Hematopoietic multipotent progenitor cell (in vitro differentiated cells): Measurements from ENCODE around the gene FAM180A. TPM values are rescaled to one million over a fixed set of nuclear protein-coding genes. Genes with fewer than 3 reads are reported as not detected.
"Not testable (repeated sequence)": the region's sequence is repeated elsewhere in the genome, so short reads cannot be mapped to it uniquely, and the experiment has no call there.

Experiments
- DNase-seq, 3 donors: peaks; one replicate each; pipeline ENCODE4 v3.0.0-alpha.2; 2011 to 2015; ENCODE audit warnings: low read depth in 2 of 3, low spot score in 2 of 3
- total RNA-seq: library from RNA; depleted of rRNA; stranded (reverse); fragments of >200 nt; gene quantifications from one replicate; pipeline ENCODE4 v1.2.3, GENCODE V29; 2012

FAM180A gene
- total RNA-seq, 1 donor = not detected

DNA sequence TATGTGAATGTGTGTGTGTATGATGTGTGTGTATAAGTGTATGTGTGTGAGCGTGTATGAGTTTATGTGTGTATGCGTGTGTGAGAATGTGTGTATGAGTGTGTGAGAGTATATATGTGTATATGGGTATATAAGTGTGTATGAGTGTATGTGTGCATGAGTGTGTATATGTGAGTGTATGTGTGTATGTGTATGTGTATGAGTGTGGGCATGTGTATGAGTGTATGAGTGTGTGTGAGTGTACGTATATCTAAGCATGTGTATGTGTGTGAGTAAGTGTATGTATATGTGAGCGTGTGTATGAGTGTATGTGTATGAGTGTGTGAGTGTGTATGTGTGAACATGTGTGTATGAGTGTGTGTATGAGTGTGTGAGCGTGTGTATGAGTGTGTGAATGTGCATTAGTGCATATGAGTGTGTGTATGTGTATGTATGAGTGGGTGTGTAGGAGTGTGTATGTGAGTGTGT, 33.5 kb downstream of the FAM180A start:
- DNase-seq = no peak

DNA sequence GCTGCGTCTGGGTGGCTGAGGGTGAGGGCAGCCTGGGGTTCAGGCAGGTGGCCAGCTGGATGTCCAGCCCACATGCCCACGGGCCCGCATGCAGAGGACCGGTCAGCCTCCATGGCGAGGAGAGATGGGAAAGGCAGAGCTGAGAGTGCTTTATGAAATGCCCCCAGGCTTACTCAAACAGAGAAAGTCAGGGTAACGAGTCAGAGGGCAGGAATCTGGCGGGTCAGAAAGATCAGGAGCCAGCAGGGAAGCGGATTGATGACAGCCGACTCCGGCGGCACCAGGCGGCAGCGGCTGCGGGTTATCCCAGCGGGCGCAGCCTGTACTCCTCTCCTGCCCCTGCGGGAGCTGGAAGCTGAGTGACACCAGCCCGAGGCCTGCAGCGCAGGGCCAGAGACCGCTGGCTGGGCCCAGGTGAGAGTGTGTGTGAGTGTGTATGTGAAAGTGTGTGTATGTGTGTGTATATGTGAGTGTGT, 34.0 kb downstream of the FAM180A start:
- no peak for DNase-seq

DNA sequence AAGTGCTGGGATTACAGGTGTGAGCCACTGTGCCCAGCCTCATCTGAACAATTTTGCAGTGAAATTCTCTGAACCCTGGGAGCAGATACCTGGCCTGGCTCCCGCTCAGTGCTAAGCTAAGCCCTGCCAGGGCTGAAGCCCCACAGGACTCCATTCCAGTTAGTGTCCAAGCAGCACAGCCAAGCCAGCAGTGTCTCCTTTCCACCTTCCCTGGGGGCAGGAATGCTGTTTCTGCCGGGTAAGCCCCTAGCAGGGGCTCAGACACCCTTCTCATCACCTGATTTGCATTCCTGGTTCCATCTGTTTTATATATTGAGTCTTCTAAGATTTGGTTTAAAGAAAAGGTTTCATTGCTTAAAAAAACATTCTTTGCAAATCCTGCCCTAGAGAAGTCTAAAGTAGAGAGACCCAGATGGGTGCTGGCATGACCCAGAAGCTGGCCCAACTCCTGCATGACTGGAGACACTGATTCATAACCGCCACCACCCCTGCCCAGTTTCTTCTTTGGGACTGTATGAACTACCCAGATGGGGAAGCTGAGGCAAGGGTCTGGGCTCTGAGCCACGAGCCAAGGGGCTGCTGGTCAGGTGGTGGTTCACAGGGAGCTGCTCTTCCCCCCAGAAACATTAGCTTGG, 34.7 kb downstream of the FAM180A start:
- no peak for DNase-seq

DNA sequence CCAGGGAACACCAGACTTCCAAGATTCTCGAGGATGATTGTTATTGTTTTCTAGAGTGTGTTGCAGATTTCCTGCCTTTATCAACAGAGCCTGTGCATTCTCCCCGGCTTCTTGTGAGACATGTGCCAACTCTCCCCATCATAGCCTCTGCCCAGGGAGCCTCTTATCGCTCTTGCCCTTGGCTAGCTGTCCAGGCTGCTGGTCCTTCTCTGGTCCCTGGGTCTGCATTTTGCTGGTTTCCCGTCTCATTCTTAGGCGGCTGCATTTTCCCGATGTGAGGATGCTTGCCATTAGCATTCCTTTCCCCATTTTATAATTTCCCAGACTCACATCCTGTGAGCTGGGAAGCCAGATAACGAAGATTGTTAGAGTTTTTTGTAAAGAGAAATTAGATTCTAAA, 35.8 kb downstream of the FAM180A start:
- no peak for DNase-seq

DNA sequence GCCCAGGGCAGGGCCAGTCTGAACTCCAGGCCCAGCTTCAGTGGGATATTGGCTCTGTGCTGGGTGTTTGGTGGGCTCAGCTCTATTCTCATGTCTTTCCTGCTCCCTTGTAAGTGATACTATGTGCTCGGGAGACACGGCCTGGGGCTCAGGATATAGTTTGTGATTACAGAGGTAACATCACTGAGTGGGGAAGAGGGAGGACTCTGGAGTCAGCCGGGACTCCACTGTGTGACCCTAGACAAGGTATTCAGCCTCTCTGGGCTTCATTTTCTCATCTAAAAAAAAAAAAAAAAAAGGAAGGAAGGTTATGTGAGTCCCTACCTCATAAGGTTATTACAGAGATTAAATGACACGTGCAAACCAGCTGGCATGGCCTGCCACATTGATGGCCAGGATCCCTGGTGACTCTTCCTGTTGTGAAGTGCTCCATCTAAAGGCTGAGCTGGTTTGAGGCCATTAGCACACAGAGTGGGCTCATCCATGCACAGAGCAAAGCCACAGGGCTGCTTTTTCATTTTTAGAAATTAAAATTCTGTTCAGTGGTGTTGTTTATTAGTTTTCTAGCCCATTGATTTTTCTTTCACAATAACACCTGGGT, 36.3 kb downstream of the FAM180A start:
- DNase-seq = no peak

DNA sequence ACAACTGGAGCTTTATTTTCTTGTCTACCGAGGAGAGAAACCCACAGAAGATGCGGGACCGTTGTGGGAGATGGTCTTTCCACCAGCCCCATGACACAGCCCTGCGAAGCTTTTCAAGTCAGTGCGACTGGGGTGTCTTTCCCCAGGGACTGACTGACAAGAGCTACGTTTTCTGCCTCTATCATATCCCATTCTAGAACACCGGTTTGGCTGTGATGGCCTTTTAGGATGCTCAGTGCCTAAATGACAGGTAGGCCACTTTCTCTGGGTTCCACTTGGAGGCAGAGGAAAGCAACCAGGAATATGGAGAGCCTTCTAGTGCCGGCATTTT, 37.5 kb downstream of the FAM180A start:
- no peak for DNase-seq

DNA sequence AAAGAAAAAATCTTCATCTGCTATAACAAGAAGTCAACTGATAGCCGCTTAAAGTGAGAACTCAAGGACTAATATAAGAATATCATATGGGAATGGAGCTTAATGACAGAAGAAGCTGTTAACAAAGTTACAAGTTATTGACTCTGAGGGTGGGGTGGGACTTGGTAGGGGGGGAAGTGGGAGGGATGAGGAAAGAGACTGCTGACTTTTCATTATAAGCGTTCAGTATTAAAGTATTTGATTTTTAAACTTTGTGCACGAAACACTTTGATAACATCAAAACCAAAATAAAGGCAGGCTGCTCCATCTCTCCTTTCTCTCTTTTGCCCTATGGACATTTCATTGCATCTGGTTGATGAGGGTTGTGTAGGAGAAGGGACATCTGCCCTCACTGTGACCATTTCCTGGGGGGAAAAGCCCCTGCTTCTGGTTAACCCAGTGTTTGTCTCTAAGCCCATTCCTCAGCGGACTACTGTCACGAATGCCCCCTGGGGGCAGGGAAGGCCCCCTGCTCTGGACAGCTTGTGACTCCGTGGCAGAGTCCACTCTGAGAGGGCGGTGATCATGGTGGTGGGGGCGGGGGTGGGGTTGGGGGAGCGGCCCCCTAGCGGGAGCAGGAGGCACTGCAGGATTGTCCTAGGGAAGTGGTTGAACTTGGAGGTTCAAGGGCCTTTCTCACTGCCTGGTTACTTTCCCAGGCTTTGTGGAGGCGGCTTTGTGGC, 38.0 kb downstream of the FAM180A start:
- no peak for DNase-seq

DNA sequence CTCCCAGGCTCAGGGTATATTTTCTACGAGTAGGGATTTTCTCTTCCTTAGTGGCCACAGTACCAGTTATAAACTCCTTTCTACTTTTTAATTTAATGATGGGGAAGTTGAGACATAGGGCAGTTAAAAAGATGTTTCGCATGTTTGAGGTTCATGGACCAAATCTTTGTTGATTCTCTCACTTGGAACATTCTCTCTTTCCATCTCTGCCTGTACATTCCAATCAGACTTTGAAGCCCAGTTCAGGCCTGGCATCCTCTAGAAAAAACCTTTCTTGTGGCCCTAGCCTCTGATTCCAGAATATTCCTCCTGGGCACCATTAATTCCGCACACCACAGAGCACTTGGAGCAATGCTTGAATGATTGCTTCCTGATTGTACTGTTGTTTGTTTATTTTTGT, 39.1 kb downstream of the FAM180A start:
- no peak for DNase-seq

DNA sequence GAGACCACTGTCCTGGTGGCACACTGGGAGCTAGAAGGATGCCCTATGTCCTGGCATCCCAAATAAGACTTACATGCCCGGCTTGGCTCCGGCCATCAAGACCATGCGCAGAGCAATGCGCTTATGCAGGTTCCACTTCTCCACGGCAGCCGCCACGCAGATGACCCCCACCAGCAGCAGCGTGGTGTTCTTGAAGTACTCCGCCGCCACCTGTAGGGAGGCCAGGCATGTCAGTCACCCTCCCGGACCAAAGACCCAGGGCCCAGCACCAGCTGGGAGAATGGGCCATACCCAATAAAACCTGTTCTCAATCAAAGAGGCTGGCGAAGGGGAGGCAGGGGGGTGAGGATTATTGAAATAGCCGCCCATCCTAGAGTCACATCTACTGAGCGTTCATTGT, 40.6 kb downstream of the FAM180A start:
- no peak for DNase-seq

DNA sequence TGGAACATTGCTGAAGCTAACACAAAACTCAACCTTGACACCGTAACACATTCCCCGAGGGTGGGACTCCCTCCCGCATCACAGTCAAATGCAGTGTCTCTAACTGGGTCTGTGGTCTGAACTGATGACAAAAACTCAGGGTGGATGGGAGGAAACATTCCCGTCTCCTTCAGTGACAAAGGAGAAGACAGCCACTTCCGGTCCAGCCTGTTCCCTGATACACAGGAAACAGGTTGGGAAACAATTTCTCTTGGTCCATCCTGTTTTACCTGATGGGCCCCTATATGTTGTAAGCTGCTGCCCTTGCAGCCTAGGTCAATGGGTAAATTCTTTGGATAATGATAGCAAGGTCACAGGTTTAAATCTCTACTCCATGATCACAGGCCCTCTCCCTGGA, 41.0 kb downstream of the FAM180A start:
- DNase-seq = no peak

DNA sequence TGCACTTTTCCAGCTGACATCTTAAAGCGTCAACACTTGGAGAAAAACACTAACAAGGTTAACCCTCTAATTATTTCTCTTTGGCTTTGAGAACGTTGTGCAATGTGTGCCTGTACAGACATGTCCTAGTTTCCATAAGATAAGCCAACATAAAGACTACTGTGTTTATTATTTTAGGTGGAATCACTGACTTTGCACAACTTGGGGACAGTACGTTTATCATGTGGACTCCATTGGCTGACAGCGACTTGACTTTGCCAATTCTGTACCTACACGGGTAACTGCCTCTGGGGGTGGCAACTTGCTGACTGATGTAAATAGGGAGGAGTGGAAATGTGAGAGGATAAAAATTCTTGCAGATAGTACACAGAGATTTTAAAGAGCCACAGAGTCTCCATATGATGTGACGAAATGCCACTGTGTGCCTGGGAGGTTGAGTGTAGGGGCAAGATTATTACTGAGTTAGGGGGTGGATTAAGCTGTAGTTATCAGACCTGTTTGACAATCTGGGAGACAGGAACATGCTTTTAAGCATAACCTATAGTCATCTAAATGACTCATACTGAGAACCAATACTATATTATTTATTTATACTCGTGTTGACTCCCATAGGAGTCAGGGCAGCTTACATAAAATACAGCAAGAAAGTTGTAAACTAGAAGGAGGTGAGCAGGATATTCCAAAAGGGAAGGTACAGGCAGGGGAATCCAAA, 41.6 kb downstream of the FAM180A start:
- no peak for DNase-seq

DNA sequence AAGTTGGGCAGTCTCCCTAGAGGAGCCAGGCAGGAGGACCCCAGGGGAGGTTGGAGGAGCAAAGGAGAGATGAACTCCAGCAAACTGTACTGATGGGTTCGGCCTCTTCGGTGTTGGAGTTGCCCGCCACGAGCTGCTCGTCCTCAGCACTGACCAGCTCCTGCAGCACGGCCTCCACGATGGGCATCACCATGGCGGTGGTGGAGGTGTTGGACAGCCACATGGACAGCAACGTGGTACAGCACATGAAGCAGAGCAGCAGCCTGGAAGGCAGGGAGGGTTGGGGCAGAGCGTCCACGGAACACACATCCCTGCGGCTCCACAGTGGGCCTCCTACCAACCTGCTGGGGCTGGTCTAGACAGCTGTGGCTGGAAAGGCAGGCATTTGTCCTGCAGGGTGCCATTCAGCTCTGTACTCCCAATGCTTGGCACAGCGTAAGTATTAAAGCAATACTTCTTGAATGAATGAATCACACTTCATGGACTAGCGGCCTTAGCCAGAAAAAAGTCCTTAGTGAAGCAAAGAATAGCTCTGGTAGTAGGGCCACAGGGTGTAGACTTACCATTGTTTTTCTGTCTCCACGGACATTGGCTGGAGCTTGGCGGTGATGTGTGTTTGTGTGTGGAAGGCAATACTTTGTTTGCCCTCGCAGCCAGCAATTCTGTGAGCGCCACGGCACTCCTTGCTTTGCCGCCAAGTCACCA, 42.4 kb downstream of the FAM180A start:
- DNase-seq = no peak

DNA sequence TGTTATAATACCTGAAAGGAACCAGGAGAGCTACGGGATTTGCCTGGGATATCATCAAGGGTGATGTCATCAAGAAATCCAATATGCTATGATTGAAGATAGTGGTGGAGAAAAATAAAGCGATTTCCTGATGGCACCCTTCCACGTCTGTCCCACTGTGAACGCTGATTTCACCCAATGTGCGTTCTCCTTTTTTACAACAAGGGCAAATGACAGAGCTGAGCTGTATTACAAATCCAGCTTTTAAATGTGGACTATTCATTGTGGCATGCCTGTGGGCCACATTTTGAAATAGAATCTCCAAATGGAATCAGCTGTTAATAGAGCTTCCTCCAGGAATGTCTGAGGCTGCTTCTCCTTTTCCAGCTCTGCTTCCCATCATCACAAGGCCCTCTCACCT, 43.9 kb downstream of the FAM180A start:
- DNase-seq = no peak

DNA sequence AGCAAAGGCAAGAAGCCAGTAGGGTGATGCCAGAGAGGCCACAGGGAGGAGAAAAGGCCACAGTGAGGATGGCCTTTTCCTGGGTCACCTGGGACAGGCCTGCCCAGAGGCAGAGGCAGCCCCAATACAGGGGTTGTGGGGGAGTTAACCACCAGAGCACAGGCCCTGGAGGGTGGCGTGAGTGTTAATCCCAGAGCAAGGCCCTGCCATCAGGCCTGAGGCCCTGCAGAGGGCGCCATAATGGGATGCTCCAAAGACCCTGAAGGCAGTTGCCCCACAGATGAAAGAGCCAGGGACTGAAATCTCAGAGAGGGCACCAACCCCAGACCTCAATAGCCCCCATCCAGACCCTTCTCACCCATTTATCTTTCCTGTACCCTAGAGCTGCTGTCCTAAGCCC, 44.5 kb downstream of the FAM180A start:
- DNase-seq = no peak

DNA sequence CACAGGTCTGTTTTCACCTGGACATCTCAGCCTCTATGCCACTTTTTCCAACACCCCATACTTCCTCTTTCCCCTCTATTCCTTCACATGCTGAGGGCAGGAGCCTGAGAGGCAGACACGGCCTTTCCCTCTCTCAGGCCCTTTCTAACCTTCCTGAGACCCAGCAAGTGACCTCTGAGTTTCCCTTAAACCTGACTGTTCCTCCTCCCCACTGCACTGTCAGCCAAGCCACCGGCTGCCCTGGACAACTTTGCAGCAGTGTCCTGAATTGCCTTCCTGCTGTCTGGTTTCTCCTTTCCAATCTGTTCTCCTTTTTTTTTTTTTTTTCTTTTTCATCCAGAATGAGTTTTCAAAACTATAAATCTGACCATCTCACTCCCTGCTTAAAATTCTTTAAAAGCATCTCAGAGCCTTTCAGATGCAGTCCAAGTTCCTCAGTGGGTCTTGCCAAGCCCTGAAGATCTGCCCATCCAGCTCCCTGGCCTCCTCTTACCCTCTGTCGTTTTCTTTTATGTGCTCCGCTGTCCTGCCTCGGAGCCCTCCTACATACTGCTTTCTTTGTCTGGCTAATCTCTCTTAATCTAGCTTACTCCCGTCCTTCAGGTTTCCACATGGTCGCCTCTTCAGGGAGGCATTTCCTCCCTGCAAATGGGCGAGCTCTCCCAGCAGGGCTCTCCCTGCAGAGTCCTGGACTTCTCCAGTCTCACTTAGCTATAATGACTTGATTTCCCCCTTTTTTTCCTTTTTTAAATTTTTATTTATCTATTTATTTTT, 51.1 kb downstream of the FAM180A start:
- DNase-seq = no peak

DNA sequence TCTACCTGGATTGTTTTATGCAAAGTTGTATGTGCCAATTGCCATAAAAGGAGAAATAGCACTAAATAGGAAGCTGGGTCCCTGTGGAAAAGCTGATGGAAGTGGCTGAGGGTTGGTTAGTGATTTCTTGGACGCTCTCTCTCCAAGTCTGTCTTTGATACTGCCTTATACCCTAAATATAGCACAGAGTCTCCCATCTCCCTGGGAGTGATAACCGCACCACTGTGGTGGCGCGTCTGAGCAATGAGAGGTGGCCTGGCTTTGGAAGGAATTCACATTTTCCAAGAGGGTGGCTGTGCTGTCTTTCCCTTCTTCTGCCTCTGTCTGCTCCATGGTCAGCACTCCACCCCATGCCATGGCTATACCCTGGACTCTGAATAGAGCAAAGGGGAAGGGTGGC, 55.1 kb downstream of the FAM180A start:
- no peak for DNase-seq

DNA sequence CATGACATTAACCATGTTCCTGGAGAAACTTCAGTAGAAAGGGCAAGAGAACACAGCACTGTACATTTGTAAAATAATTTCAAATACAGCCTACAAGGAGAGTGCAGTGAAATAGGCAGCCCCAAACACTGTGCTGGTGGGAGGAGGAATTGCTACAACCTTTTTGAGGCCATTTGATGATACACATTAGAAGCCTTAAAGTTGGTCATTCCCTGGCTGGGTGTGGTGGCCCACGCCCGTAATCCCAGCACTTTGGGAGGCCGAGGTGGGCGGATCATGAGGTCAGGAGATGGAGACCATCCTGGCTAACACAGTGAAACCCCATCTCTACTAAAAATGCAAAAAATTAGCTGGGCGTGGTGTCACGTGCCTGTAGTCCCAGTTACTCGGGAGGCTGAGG, 56.0 kb downstream of the FAM180A start:
- DNase-seq = not testable (repeated sequence)

DNA sequence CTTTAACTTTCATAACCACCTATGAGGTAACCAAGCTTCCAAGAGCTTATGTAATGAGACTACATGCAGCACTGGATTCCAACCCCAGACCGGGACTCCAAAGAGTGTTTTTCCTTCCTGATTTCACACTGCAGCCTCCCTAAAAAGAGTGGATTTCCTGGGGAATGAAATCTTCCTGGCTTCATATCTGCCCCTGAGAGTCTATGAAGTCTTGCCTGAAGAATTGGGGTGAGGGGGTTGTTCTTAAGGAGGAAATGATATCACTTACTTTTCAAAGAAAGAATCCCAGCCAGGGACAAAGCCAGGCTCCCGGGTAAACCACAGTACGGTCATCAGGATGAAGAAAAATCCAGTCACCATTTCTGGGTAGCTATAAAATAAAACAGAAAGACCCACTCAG, 56.6 kb downstream of the FAM180A start:
- DNase-seq = no peak

DNA sequence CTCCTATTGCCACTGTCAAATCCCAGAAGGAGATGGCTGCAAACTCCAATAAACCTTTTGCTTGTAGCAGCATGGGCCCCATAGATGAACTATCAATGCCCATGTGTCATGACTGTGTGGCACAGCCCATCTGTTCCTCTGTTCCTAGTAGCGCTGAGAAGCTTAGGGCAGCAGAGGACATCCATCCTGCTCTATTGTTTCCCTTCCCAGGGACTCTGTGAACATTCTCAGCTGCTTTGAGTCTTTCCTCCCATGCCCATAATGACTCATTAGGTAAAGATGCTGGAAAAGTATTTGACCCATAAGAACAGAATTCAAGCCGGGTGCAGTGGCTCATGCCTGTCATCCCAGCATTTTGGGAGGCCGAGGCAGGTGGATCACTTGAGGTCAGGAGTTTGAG, 58.0 kb downstream of the FAM180A start:
- no peak for DNase-seq

DNA sequence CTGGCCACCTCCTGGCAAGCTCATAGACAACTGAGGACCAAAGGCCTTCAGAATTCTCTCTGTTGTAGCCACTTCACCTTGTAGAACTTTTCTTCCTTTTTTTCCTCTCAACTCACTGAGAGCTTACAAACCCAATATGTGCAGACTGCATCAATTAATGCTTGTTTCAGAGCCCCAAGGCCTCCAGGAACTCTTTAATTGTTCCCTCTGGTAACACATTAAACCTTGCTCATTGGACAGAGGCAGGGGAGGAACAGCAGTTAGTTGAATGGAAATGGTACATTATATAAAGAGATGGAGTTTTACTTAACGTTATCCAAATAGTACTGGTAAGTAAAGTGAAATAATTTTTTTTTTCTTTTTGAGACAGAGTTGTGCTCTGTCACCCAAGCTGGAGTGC, 61.1 kb downstream of the FAM180A start:
- DNase-seq = no peak
